Naive B cell (primary cell): Measurements from ENCODE around the gene LCN15. TPM values are rescaled to one million over a fixed set of nuclear protein-coding genes. Genes with fewer than 3 reads are reported as not detected.
"Not testable (repeated sequence)": the region's sequence is repeated elsewhere in the genome, so short reads cannot be mapped to it uniquely, and the experiment has no call there.

Experiments used
- ATAC-seq, 2 donors: fragments of 150-1000 bp; cut with Tn5 transposase; 2 replicates each; pipeline ENCODE4 v1.10.0; 2021; ENCODE audit warnings: low read depth in 2 of 2, mild to moderate bottlenecking in 2 of 2, moderate library complexity in 2 of 2
- DNase-seq: peaks from one replicate; pipeline ENCODE4 v3.0.0; 2022
- H3K27ac Mint-ChIP-seq, 6 donors: one replicate each; pipeline ENCODE4 v1.8.0; 2020 to 2022; ENCODE audit warnings: mild to moderate bottlenecking in 6 of 6, mixed read lengths in 6 of 6, moderate library complexity in 5 of 6, inconsistent platforms in 2 of 6
- H3K27me3 Mint-ChIP-seq, 3 donors: one replicate each; pipeline ENCODE4 v1.8.0; 2021 to 2022; ENCODE audit warnings: mixed read lengths in 3 of 3, mild to moderate bottlenecking in 1 of 3
- H3K36me3 Mint-ChIP-seq, 2 donors: one replicate each; pipeline ENCODE4 v1.8.0; 2020 to 2022; ENCODE audit warnings: mixed read lengths in 2 of 2, inconsistent platforms in 1 of 2, mild to moderate bottlenecking in 1 of 2
- H3K4me1 Mint-ChIP-seq, 3 donors: one replicate each; pipeline ENCODE4 v1.8.0; 2020 to 2022; ENCODE audit warnings: mixed read lengths in 3 of 3, inconsistent platforms in 1 of 3, mild to moderate bottlenecking in 1 of 3, moderate library complexity in 1 of 3
- H3K4me3 Mint-ChIP-seq, 8 donors: one replicate each; pipeline ENCODE4 v1.8.0; 2020 to 2022; ENCODE audit warnings: mild to moderate bottlenecking in 8 of 8, mixed read lengths in 8 of 8, moderate library complexity in 8 of 8, inconsistent platforms in 2 of 8
- H3K9me3 Mint-ChIP-seq, 7 donors: one replicate each; pipeline ENCODE4 v1.8.0; 2020 to 2022; ENCODE audit warnings: mixed read lengths in 7 of 7, mild to moderate bottlenecking in 5 of 7, inconsistent platforms in 2 of 7, moderate library complexity in 1 of 7
- polyA plus RNA-seq, 6 donors: library from polyadenylated mRNA; unstranded; fragments of 300-500 nt; fragmentation: Illumina TruSeq; gene quantifications; one replicate each; pipeline ENCODE4 v1.2.3, GENCODE V29; 2021; ENCODE audit warnings: low read depth in 6 of 6

The LCN15 gene
- polyA plus RNA-seq, 6 donors from 2014 or later = 0.09 TPM; not detected in 5

DNA sequence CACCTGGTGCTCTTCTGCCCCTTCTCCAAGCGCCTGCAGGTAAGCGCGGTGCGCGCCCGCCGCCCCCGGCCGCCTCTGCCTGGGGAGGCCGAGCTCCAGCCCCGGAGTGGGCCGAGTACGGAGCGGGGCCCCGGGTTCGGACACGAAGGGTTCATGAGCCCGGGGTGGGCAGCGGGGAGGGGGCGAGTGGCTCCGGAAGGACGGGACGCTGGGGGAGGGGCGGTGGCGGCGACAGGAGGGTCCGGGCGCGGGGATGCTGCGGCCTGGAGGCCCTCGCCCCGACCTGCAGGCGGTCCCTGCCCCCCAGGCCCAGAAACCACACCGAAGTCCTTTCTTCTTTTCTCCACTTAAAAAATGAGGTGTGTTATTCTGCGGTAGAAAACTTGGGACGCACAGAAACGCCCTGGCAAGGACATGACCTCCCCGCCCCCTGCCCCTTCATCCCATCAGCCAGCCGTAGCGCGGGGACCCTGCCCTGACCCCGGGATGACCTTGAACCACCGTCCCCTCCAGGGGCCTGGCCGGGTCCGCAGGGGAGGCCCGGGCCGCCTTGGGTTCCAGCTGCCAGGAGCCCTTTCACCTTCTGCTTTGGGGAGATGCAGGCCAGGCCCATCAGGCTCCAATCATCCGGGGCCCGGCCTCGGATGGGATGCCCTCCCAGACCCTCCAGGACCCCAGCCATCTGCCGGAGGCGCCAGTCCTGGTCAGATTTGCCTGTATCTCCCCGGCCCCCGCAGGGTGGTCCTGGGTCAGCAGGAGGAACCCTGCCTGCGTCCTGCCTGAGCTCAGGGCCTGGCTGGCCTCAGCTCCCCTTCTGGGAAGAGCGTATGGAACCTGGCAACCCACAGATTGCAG lies 51.4 kb downstream of the LCN15 start:
- peak overlapping the region; percentile 41 to 89 (median 83) for H3K4me3 Mint-ChIP-seq
- no peak for DNase-seq

DNA sequence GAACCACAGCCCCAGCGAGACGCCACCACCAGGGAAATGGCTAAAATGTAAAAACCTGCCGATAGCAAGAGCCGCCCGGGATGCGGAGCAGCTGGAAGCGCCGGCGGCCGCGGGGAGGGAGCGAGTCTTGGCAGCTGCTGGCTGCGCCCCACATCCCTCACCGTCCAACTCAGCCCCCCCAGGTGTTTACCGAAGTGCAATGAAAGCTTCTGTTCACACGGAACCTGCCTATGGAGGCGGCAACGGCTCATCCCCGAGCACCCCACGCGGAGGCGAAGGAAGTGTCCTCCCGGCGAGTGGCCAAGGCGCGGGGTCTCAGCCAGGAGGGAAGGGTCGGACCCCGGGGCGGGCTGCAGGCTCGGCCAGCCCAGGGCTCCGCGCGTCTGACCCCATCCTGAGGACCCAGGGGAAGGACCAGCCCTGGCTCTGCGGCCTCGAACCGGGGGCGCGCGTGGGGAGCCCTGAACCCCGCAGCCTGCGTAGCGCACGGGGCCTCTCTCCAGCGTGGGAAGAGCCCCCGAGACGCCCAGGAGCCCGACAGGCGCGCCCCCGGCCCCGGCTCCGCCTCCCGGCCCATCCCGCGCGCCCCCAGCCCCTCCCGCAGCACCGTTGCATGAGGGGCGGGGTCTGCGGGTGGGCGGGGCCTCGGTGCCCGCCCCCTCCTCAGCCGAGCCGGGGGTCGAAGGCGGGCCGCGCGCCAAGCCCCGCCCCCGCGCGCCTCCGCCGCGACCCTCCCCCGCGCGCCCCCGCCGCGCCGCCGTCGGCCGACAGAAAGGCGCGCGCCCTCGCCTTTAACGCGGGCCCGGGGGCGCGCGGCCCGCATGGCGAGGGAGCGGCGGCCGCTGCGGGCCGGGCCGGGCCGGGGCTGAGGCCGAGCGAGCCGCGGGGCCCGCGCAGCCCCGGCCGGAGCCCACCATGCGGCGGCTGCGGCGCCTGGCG lies 52.3 kb downstream of the LCN15 start, which contains the start of gene DIPK1B:
DIPK1B (plus strand) TSS at position 822 of the 939 bp plus-strand sequence; CDS start at position 916, 94 bp downstream.
- H3K36me3 Mint-ChIP-seq = no peaks in the 10 kb centered on the region
- peaks cover 0 to 20% (median 0%) of the 10 kb centered on the region in 3 donors for H3K27me3 Mint-ChIP-seq
- H3K27ac Mint-ChIP-seq = peak within 1 kb of the TSS in 5 of 6 donors; percentile 37 to 79 (median 63)
- ATAC-seq (peak; percentile 63 to 69), DNase-seq (no peak)
- H3K4me1 Mint-ChIP-seq = peaks cover 23 to 32% (median 29%) of the 10 kb centered on the region in 3 donors
- peak within 1 kb of the TSS; percentile 79 to 90 (median 87) for H3K4me3 Mint-ChIP-seq
- no peaks in the 10 kb centered on the region for H3K9me3 Mint-ChIP-seq

More for the DNA sequence above, 51.4 kb downstream of the LCN15 start:
- Mint-ChIP-seq H3K9me3 (no peaks in the 10 kb centered on the region), H3K36me3 (no peaks in the 10 kb centered on the region), H3K27me3 (peaks cover 0 to 20% (median 0%) of the 10 kb centered on the region in 3 donors), H3K27ac (peak overlapping the region in 2 of 6 donors; percentile 63 to 79), H3K4me1 (peaks cover 25 to 37% (median 32%) of the 10 kb centered on the region in 3 donors)
- no peak for ATAC-seq

DNA sequence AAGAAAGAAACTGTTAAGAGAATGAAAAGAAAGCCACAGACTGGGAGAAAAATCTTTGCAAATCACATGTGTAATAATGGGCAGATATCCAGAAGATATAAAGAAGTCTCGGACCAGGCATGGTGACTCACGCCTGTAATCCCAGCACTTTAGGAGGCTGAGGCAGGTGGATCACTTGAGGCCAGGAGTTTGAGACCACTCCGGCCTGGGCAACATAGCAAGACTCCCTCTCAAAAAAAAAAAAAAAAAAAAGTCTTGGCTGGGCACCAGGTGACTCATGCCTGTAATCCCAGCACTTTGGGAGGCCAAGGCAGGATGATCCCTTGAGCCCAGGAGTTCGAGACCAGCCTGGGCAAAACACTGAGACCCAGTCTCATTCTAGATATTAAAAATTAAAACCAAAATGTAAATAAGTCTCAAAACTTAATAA lies 53.1 kb downstream of the LCN15 start:
- ATAC-seq, H3K36me3 Mint-ChIP-seq, H3K9me3 Mint-ChIP-seq, DNase-seq: not testable (repeated sequence)
- Mint-ChIP-seq H3K4me3 (peak overlapping the region; percentile 79 to 90 (median 85)), H3K27me3 (peaks cover 0 to 20% (median 0%) of the 10 kb centered on the region in 3 donors), H3K27ac (peak overlapping the region in 3 of 6 donors; percentile 53 to 78 (median 70)), H3K4me1 (peaks cover 23 to 32% (median 29%) of the 10 kb centered on the region in 3 donors)

DNA sequence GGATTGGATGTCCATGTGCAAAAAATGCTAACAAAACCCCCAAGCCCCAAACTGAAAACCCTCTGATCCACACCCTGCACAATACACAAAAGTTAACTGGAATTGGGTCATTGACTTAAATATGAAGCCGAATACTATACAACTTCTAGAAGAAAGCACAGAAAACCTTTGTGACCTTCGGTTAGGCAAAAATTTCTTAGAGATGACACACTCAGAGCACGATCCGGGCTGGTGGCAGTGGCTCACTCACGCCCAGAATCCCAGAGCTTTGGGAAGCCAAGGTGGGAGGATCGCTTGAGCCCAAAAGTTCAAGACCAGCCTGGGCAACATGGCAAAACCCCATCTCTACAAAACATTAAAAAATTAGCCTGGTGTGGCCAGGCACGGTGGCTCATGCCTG lies 53.8 kb downstream of the LCN15 start:
- Mint-ChIP-seq H3K36me3 (no peaks in the 10 kb centered on the region), H3K27me3 (peaks cover 0 to 20% (median 4%) of the 10 kb centered on the region in 3 donors), H3K4me1 (peaks cover 18 to 26% (median 24%) of the 10 kb centered on the region in 3 donors), H3K4me3 (peak overlapping the region in 4 of 8 donors; percentile 40 to 90 (median 82)), H3K9me3 (no peaks in the 10 kb centered on the region), H3K27ac (peak overlapping the region in 3 of 6 donors; percentile 10 to 78 (median 53))
- ATAC-seq (no peak), DNase-seq (no peak)

Other genes with a start within 250 kb of the LCN15 start
- gene NOTCH1, start 218.5 kb downstream of the LCN15 start, polyA plus RNA-seq = 1 to 10 TPM in 5 of 6 donors, under 1 TPM in 1; 0.05 to 8.0 (median 2.4) TPM
- gene EGFL7, start 101.6 kb downstream of the LCN15 start, polyA plus RNA-seq = under 1 TPM in 2 of 6 donors, not detected in 4; 0.33 TPM
- 10 to 100 TPM; 36.1 to 59.9 (median 48.0) TPM for gene AGPAT2, start 77.1 kb downstream of the LCN15 start, polyA plus RNA-seq
- gene DIPK1B, start 51.9 kb downstream of the LCN15 start, polyA plus RNA-seq = 10 to 100 TPM in 4 of 6 donors, 1 to 10 TPM in 1, under 1 TPM in 1; 0.91 to 71.6 (median 15.1) TPM
- 10 to 100 TPM; 46.1 to 86.0 (median 65.3) TPM for gene LCN10, start 21.6 kb downstream of the LCN15 start, polyA plus RNA-seq
- gene LCN6, start 16.0 kb downstream of the LCN15 start, polyA plus RNA-seq = not detected
- 10 to 100 TPM in 2 of 6 donors, under 1 TPM in 3, not detected in 1; 0.39 to 69.1 (median 0.73) TPM for gene LCN8, start 6.3 kb downstream of the LCN15 start, polyA plus RNA-seq
- 10 to 100 TPM; 29.3 to 47.7 (median 35.7) TPM for gene TMEM141, start 26.8 kb upstream of the LCN15 start, polyA plus RNA-seq
- gene CCDC183, start 31.8 kb upstream of the LCN15 start, polyA plus RNA-seq = 1 to 10 TPM in 1 of 6 donors, under 1 TPM in 1, not detected in 4; 0.24 to 1.7 TPM
- 10 to 100 TPM in 3 of 6 donors, 1 to 10 TPM in 3; 3.8 to 16.8 (median 9.7) TPM for gene RABL6, start 43.4 kb upstream of the LCN15 start, polyA plus RNA-seq
- under 1 TPM in 1 of 6 donors, not detected in 5; 0.08 TPM for gene AJM1, start 78.0 kb upstream of the LCN15 start, polyA plus RNA-seq
- 10 to 100 TPM; 48.0 to 67.7 (median 49.6) TPM for gene PHPT1, start 84.9 kb upstream of the LCN15 start, polyA plus RNA-seq
- not detected for gene MAMDC4, start 87.8 kb upstream of the LCN15 start, polyA plus RNA-seq
- gene EDF1, start 101.8 kb upstream of the LCN15 start, polyA plus RNA-seq = 100 to 1,000 TPM; 267 to 324 (median 299) TPM
- gene TRAF2, start 122.0 kb upstream of the LCN15 start, polyA plus RNA-seq = 10 to 100 TPM; 13.2 to 29.9 (median 18.4) TPM
- 100 to 1,000 TPM in 1 of 6 donors, 10 to 100 TPM in 5; 48.2 to 105 (median 55.1) TPM for gene FBXW5, start 180.2 kb upstream of the LCN15 start, polyA plus RNA-seq
- not detected for gene C8G, start 180.7 kb upstream of the LCN15 start, polyA plus RNA-seq
- gene LCN12, start 187.8 kb upstream of the LCN15 start, polyA plus RNA-seq = not detected
- 1 to 10 TPM in 1 of 6 donors, under 1 TPM in 1, not detected in 4; 0.41 to 1.4 TPM for gene PTGDS, start 213.0 kb upstream of the LCN15 start, polyA plus RNA-seq
- not detected for gene LCNL1, start 218.5 kb upstream of the LCN15 start, polyA plus RNA-seq
- gene PAXX, start 227.9 kb upstream of the LCN15 start, polyA plus RNA-seq = 10 to 100 TPM; 31.7 to 39.8 (median 35.6) TPM
- 1 to 10 TPM in 3 of 6 donors, under 1 TPM in 2, not detected in 1; 0.82 to 2.7 (median 1.1) TPM for gene CLIC3, start 232.1 kb upstream of the LCN15 start, polyA plus RNA-seq